Stimulated activated naive CD8-positive, alpha-beta T cell treated with anti-CD3 and anti-CD28 coated beads, Interleukin-15, amount 100 ng/mL, for 72 hours (primary cell): ENCODE data around the gene DCST2.

Experiments used
- ATAC-seq: fragments of 150-1000 bp; cut with Tn5 transposase; 2 replicates; pipeline ENCODE4 v1.10.0; 2021; ENCODE audit warnings: mild to moderate bottlenecking, moderate library complexity
- DNase-seq, 2 donors: peaks; one replicate each; pipeline ENCODE4 v3.0.0; 2021 to 2022
- H3K27ac Mint-ChIP-seq, 2 donors: one replicate each; pipeline ENCODE4 v1.8.0; 2022; ENCODE audit warnings: mild to moderate bottlenecking in 2 of 2, mixed read lengths in 2 of 2, moderate library complexity in 2 of 2
- H3K27me3 Mint-ChIP-seq: one replicate; pipeline ENCODE4 v1.8.0; 2022; ENCODE audit warnings: mixed read lengths
- H3K4me1 Mint-ChIP-seq: one replicate; pipeline ENCODE4 v1.8.0; 2022; ENCODE audit warnings: mild to moderate bottlenecking, mixed read lengths
- H3K4me3 Mint-ChIP-seq, 2 donors: one replicate each; pipeline ENCODE4 v1.8.0; 2022; ENCODE audit warnings: mild to moderate bottlenecking in 2 of 2, mixed read lengths in 2 of 2, moderate library complexity in 1 of 2
- H3K9me3 Mint-ChIP-seq, 2 donors: one replicate each; pipeline ENCODE4 v1.8.0; 2022; ENCODE audit warnings: mixed read lengths in 2 of 2

Gene DCST2

GRCh38 chr1:155013632-155014031 is 19.9 kb downstream of the DCST2 start:
- Mint-ChIP-seq H3K27ac (no peak overlapping the region), H3K27me3 (peaks cover 7% of the 10 kb centered on the region), H3K9me3 (no peaks in the 10 kb centered on the region), H3K4me3 (peak overlapping the region in 1 of 2 donors; percentile 42), H3K4me1 (peaks cover 90% of the 10 kb centered on the region)
- DNase-seq (no peak), ATAC-seq (no peak)

DNA sequence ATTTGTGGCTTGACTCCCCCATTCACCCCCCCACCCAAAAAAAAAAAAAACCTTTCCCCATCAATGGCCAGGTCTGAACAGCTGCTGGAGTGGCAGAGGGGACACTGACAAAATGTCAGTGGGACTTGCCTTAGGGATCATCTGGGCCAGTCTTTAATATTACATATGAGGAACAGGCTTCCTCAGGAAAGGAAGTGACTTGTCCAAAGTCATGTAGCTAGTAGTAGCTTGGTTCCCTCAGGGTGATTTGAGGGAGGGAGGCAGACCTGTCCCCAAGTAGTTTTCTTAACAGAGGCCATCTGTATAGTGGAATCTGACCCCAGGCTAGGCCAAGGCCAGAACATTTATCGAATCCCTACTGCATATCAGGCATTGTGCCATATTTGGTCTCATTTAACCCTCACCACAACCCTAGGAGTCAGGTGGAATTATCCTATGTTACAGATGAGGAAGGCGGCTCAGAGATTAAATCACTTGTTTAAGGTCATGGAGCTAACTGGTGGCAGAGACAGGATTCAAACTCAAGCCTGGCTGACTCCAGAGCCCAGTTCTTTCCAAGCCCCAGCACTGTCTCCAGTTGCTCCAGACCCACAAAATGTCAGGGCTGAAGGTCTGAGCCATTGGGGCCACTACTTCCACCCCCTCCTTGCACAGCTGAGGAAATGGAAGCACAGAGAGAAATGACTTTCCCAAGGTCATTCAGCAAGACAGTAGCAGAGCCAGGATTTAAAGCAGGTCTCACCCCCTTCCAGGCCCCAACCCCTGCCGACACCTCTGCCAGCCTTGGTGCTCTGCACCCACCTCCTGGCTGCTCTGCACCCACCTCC is 20.6 kb downstream of the DCST2 start:
- Mint-ChIP-seq H3K27me3 (peaks cover 7% of the 10 kb centered on the region), H3K4me1 (peaks cover 94% of the 10 kb centered on the region), H3K4me3 (peak overlapping the region; percentile 17 to 42), H3K9me3 (no peaks in the 10 kb centered on the region), H3K27ac (peak overlapping the region in 1 of 2 donors; percentile 63)
- DNase-seq: no peak
- no peak for ATAC-seq

- H3K4me1 Mint-ChIP-seq: peaks cover 94% of the 10 kb centered on the region
- no peak overlapping the region for H3K4me3 Mint-ChIP-seq
- no peak overlapping the region for H3K27ac Mint-ChIP-seq
- DNase-seq (no peak), ATAC-seq (no peak)
- H3K27me3 Mint-ChIP-seq: peaks cover 7% of the 10 kb centered on the region
- no peaks in the 10 kb centered on the region for H3K9me3 Mint-ChIP-seq
Observed at GRCh38 chr1:155012026-155012546, 21.5 kb downstream of the DCST2 start.

GRCh38 chr1:155011437-155012025 is 22.1 kb downstream of the DCST2 start:
- peaks cover 7% of the 10 kb centered on the region for H3K27me3 Mint-ChIP-seq
- H3K9me3 Mint-ChIP-seq: no peaks in the 10 kb centered on the region
- ATAC-seq: no peak
- no peak for DNase-seq
- no peak overlapping the region for H3K27ac Mint-ChIP-seq
- H3K4me3 Mint-ChIP-seq: no peak overlapping the region
- H3K4me1 Mint-ChIP-seq: peaks cover 94% of the 10 kb centered on the region

- DNase-seq (no peak), ATAC-seq (no peak)
- no peak overlapping the region for H3K27ac Mint-ChIP-seq
- H3K4me1 Mint-ChIP-seq: peaks cover 94% of the 10 kb centered on the region
- no peaks in the 10 kb centered on the region for H3K9me3 Mint-ChIP-seq
- peak overlapping the region; percentile 30 to 52 for H3K4me3 Mint-ChIP-seq
- H3K27me3 Mint-ChIP-seq: peaks cover 3% of the 10 kb centered on the region
Observed at GRCh38 chr1:155011004-155011416, 22.6 kb downstream of the DCST2 start.

DNA sequence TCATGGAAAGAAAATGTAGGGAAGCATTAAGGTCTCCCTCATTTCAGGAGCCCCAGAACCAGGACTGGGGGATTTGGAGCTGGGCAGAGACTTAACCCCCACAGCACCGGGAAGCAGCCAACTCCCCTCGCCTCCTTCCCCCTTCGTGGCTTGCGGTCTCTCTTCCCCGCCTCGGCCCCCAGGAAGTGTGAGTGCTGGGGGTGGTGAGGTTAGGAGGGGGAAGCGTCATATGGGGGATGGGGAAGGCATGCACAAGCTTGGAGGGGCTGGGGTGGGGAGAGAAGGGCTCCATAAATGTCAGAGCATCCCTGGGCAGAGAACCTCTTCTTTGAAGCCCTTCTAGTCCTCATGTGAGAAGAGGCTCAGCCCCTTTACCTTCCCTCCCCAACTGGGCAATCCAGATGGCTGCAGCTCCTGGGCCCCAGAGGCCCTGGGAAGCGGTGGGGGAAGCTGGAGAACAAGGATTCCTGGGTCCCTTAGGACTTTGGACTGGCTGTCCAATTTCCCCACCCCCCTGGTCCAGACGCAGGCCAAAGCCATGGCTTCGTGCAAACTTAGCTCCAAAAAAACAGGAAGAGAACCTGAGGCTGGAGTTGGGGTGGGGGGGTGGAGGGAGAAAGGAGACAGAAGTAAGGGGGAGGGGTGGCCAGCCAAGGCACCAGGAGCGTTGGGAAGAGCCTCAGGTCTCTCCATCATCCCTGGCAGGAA is 23.2 kb downstream of the DCST2 start:
- no peak for DNase-seq
- Mint-ChIP-seq H3K27me3 (no peaks in the 10 kb centered on the region), H3K27ac (peak overlapping the region in 1 of 2 donors; percentile 23), H3K9me3 (no peaks in the 10 kb centered on the region), H3K4me3 (peak overlapping the region; percentile 58 to 73), H3K4me1 (peaks cover 94% of the 10 kb centered on the region)
- no peak for ATAC-seq

DNA sequence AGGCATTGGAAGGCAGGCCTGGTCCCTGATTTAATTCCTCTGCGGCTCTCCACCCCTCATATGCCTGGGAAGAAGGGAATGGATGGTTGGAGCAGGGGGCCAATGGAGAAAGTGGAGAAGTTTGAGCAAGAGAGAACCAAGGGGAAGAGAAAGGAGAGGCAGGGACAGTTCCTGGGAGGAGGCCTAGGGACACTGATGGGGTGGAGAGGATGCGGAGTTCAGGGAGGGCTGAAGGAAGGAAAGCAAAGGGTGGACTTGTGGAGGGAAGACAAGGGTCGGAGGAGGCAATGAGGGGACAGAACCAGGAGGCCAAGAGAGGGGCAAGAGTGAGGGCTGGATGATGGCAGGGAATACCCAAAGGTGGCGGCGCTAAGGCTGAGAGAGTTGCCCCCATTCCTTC is 23.8 kb downstream of the DCST2 start:
- no peak overlapping the region for H3K27ac Mint-ChIP-seq
- ATAC-seq (no peak), DNase-seq (no peak)
- H3K4me3 Mint-ChIP-seq: peak overlapping the region; percentile 58 to 73
- no peaks in the 10 kb centered on the region for H3K27me3 Mint-ChIP-seq
- H3K9me3 Mint-ChIP-seq: no peaks in the 10 kb centered on the region
- peaks cover 99% of the 10 kb centered on the region for H3K4me1 Mint-ChIP-seq

- Mint-ChIP-seq H3K27ac (peak overlapping the region in 1 of 2 donors; percentile 89), H3K4me1 (peaks cover 100% of the 10 kb centered on the region), H3K27me3 (no peaks in the 10 kb centered on the region), H3K9me3 (no peaks in the 10 kb centered on the region), H3K4me3 (peak overlapping the region; percentile 70 to 74)
- ATAC-seq: no peak
- DNase-seq: no peak
Observed at GRCh38 chr1:155009221-155009711, 24.3 kb downstream of the DCST2 start.

DNA sequence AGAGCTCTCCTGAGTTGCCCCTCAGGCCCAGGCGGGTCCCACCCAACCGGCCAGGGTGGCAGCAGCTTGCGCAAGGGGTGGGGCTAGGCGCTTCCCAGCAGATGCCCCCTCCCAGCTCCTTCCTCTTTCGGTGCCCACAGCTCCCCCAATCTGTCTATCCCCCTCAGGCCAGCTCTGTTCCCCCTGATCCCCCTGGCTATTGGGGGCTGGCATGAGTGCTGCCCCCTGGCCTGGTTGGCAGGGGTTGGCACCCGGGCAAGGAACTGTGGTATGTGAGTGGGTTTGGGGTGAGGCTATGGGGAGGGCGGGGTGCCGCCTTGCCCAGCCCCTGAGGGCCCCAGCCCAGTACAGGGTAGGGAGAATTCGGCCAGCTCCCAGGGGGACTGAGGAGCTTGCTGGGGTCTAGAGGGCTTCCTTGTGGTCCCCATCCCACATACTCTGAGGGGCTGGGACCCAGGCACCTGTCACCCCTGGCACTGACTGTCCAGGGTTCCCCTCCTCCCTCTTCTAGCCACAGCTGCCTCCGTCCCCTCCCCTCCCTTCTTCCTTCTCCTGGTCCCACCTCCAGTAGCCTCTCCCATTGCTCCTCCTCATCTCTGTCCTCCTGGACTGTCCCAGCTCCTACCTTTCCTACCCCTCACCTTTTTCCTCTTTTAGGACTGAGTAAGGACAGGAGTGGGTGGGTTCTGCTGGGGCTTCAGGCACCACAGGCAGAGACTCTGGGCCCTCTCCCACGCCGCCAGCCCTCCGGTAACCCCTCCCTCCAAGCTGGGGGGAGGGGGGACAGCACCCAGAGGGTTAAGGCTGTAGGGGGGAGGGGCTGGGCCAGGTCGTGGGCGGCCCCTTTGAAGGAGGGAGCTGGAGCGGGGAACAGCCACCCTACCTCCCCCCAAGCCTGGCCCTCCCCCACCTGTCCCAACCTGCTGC is 25.3 kb downstream of the DCST2 start:
- Mint-ChIP-seq H3K4me3 (peak overlapping the region in 1 of 2 donors; percentile 66), H3K9me3 (no peaks in the 10 kb centered on the region)
- no peak for ATAC-seq

DNA sequence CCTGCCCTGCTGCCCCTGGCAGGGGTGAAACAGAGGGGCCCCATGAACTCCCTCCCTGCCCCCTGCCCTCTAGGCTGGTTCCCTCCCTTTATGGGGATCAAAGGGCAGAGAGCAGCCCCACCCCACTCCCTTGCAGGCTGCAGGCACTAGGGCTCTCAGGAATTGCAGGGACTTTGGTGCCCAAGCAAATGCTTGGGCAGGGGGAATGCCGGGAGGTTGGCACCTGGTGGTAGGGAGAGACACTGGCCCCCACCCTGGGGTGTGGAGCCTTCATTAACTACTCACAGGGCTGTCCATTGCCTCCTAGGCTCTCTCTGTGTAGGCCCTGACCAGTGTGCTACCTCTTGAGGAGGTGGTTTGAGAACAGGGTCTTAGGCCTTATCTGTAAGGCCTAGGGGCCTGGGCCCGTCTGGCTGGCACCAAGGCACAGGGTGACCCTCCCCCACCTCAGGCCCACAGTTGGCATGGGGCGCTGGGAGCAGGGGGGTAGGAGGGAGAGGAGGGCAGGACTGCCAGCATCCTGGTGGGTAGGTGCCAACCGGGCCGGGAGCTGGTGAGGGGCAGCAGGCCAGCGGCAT is 26.2 kb downstream of the DCST2 start:
- no peak for ATAC-seq
- no peaks in the 10 kb centered on the region for H3K27me3 Mint-ChIP-seq
- DNase-seq: no peak
- peaks cover 90% of the 10 kb centered on the region for H3K4me1 Mint-ChIP-seq
- peak overlapping the region in 1 of 2 donors; percentile 99 for H3K27ac Mint-ChIP-seq
- H3K9me3 Mint-ChIP-seq: no peaks in the 10 kb centered on the region
- H3K4me3 Mint-ChIP-seq: no peak overlapping the region

More for the DNA sequence above, 25.3 kb downstream of the DCST2 start:
- no peaks in the 10 kb centered on the region for H3K27me3 Mint-ChIP-seq
- peaks cover 99% of the 10 kb centered on the region for H3K4me1 Mint-ChIP-seq
- DNase-seq: no peak
- H3K27ac Mint-ChIP-seq: peak overlapping the region in 1 of 2 donors; percentile 89

DNA sequence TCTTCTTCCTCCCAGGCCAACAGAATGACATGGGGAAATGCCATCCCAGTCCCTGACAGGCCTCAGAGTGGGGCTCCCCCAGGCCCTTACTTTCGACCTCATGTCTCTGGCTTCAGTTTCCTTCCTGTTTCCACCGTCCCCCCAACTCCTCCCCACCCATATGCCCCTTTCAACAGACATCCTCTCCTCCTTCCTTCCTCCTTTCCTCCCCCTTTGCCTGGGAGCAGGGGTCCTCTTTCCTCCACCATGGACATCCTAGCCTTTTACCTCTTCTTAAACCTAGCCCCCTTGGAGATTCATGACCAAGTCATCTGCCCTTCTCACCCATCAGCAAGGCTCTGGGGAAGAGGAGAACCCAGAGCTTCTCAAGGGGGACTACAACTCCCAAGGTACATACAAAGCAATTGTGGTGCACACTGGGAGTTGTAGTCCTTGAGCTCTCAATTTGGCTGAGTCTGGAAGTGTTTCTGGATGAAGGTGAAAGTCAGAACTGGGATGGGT is 26.9 kb downstream of the DCST2 start:
- H3K4me1 Mint-ChIP-seq: peaks cover 83% of the 10 kb centered on the region
- peak; percentile 20 for ATAC-seq

DNA sequence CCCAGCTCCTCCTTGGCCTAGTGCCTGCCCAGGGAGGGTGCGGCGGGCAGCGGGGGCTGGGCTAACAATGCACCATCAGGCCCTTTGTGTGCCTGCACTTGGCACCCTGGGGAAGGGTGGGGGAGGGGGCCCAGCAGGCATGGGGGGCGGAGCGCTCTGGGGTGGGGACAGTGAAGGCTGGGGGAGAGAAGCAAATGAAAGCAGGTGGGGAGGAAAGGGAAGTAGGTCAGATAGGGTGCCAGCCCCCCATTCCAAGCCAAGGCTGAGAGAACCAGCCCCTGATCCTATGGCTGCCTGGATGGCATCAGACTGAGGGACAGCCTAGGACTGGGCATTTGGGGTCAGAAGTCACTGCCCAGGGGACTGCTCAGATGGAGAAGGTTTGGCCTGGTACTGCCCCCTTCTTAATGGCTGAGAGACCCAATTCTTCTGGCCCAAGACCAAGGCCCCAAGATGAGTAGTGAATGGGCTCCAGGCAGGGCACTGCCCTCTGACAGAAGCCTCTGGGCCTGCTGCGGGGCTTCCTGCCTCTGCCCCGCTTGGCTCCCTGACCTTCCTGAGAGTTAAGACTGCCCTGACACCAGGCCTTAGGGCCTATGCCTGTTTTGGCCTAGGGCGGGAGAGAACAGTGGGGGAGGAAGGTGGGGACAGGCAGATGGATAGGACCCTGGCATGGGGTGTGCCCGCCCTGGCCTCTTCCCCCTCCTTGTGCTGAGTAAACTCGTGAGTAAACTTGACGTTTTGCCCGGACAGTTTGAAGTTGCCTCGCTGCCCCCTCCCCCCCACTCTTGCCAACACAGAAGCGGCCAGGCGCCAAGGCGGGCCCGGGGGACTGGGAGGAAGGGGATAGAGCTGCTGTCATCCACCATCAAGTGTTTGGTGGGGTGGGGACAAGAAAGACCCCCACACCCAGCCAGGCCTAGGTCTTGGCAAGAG is 28.2 kb downstream of the DCST2 start:
- Mint-ChIP-seq H3K27ac (peak overlapping the region; percentile 99), H3K27me3 (no peaks in the 10 kb centered on the region), H3K9me3 (no peaks in the 10 kb centered on the region), H3K4me1 (peaks cover 71% of the 10 kb centered on the region), H3K4me3 (peak overlapping the region; percentile 89 to 93)
- DNase-seq (no peak), ATAC-seq (peak; percentile 1)

More for the DNA sequence above, 26.9 kb downstream of the DCST2 start:
- H3K27me3 Mint-ChIP-seq: no peaks in the 10 kb centered on the region
- peak in 1 of 2 donors; percentile 55 for DNase-seq
- peak overlapping the region; percentile 89 to 93 for H3K4me3 Mint-ChIP-seq
- H3K27ac Mint-ChIP-seq: peak overlapping the region; percentile 99
- H3K9me3 Mint-ChIP-seq: no peaks in the 10 kb centered on the region

- Mint-ChIP-seq H3K27ac (peak overlapping the region; percentile 99), H3K4me1 (peaks cover 71% of the 10 kb centered on the region), H3K9me3 (no peaks in the 10 kb centered on the region), H3K4me3 (peak overlapping the region; percentile 89 to 93), H3K27me3 (no peaks in the 10 kb centered on the region)
- ATAC-seq: peak; percentile 30
- peak; percentile 43 to 83 for DNase-seq
Observed at GRCh38 chr1:155004352-155005075, 29.1 kb downstream of the DCST2 start.
